ENCODE data around the gene IL21R.

Gene IL21R

DNA sequence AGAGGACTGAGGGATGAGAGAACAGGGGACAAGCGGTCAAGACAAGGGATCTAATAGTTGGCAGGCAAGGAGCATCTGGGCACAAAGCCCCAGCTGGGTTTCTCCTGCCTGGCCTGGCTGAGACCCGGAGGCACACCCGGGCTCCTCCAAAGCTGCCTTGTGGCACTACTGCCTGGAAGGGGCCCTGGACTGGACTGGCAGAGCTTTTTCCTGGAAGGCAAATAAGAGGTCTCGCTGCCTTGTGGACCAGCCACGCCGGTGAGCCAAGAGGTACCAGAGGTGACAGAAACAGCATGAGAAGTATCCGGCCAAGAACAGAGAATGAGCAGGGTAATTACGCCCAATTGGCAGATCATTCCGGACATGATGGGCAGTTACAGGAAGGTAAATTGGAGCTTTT, 83.2 kb downstream of the IL21R start:
- DNase-seq (ENCODE audit: low read depth) = no peak
- TF ChIP-seq, protein P1, sequence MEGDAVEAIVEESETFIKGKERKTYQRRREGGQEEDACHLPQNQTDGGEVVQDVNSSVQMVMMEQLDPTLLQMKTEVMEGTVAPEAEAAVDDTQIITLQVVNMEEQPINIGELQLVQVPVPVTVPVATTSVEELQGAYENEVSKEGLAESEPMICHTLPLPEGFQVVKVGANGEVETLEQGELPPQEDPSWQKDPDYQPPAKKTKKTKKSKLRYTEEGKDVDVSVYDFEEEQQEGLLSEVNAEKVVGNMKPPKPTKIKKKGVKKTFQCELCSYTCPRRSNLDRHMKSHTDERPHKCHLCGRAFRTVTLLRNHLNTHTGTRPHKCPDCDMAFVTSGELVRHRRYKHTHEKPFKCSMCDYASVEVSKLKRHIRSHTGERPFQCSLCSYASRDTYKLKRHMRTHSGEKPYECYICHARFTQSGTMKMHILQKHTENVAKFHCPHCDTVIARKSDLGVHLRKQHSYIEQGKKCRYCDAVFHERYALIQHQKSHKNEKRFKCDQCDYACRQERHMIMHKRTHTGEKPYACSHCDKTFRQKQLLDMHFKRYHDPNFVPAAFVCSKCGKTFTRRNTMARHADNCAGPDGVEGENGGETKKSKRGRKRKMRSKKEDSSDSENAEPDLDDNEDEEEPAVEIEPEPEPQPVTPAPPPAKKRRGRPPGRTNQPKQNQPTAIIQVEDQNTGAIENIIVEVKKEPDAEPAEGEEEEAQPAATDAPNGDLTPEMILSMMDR (conservative IDR thresholded peaks at IDR 0.05; ENCODE audit: low read depth, low read length) = no peak

GRCh38 chr16:27485811-27486210, 83.8 kb downstream of the IL21R start:
- TF ChIP-seq, protein P1 (conservative IDR thresholded peaks at IDR 0.05; ENCODE audit: low read depth, low read length) = no peak
- DNase-seq (ENCODE audit: low read depth) = no peak
- H3K4me3 ChIP-seq (ENCODE audit: low read length) = no peak overlapping the region

More for the DNA sequence above, 83.2 kb downstream of the IL21R start:
- H3K4me3 ChIP-seq (ENCODE audit: low read length) = no peak overlapping the region

- no peak overlapping the region for H3K4me3 ChIP-seq (ENCODE audit: low read length)
- TF ChIP-seq, protein P1 (conservative IDR thresholded peaks at IDR 0.05; ENCODE audit: low read depth, low read length) = no peak
- no peak for DNase-seq (ENCODE audit: low read depth)
Observed at GRCh38 chr16:27486344-27486743, 84.4 kb downstream of the IL21R start.

DNA sequence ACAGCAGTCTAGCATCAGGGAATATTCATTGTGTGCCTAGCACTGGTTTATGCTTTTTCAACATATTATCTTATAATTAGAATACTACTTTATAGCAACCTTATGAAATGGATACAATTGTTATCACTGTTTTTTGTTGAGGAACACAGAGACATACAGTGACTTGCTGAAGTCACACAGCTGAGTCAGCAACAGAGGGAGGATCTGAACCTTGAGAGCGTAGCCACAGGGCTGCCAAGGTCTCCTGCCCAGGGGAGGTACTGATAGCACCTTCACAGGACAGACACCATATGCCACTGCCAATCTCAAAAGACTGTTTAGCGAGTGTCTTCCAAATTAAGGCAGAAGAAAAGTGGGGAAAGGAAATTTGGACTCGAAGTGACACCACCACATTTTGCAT, 84.8 kb downstream of the IL21R start:
- DNase-seq (ENCODE audit: low read depth) = no peak
- TF ChIP-seq, protein P1 (conservative IDR thresholded peaks at IDR 0.05; ENCODE audit: low read depth, low read length) = no peak

GRCh38 chr16:27489421-27489820, 87.4 kb downstream of the IL21R start:
- DNase-seq (ENCODE audit: low read depth) = no peak
- TF ChIP-seq, protein P1 (conservative IDR thresholded peaks at IDR 0.05; ENCODE audit: low read depth, low read length) = no peak

More for the DNA sequence above, 84.8 kb downstream of the IL21R start:
- H3K4me3 ChIP-seq (ENCODE audit: low read length) = no peak overlapping the region

GRCh38 chr16:27489906-27490305, 87.9 kb downstream of the IL21R start:
- no peak for DNase-seq (ENCODE audit: low read depth)
- no peak overlapping the region for H3K4me3 ChIP-seq (ENCODE audit: low read length)
- TF ChIP-seq, protein P1 (conservative IDR thresholded peaks at IDR 0.05; ENCODE audit: low read depth, low read length) = no peak

More at GRCh38 chr16:27489421-27489820, 87.4 kb downstream of the IL21R start:
- H3K4me3 ChIP-seq (ENCODE audit: low read length) = no peak overlapping the region

GRCh38 chr16:27491894-27492587, 90.1 kb downstream of the IL21R start:
- TF ChIP-seq, protein P1 (conservative IDR thresholded peaks at IDR 0.05; ENCODE audit: low read depth, low read length) = no peak
- no peak for DNase-seq (ENCODE audit: low read depth)
- no peak overlapping the region for H3K4me3 ChIP-seq (ENCODE audit: low read length)
